Measurements from ENCODE around the gene TMEM244.

DNA sequence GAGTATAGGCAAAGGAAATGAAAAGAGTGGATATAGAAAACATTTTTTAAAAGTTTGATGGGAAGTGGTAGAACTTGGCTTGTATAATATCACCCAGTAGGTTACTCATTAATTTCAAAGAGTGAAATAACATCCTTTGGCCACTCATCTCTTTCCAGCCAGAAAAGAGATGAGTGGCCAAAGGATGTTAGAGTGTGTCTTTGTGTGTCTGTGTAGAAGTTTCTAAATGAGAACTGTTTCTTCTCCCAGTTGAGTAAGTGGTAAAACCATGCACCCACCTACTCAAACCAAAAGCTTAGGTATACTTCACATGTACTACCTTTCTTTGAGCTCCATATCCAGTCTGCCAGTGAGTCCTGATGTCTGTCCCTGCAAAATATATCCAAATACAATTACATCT is 47.7 kb upstream of the TMEM244 start:
- TF ChIP-seq GATA2 (IDR thresholded peaks at IDR 0.05; ENCODE audit: low read depth, low read length) = no peak
- TF ChIP-seq GATA3 (IDR thresholded peaks at IDR 0.05; ENCODE audit: low read depth, low read length) = no peak
